Spleen (tissue), 7 donors: ENCODE data around the gene DPY19L2.
"Not testable (repeated sequence)": the region's sequence is repeated elsewhere in the genome, so short reads cannot be mapped to it uniquely, and the experiment has no call there.

Experiments used
- CTCF ChIP-seq, 11 experiments: fragments of 200-600 bp in 7 of 11; fragments of 450-650 bp in 4 of 11; sonication (generic) in 4 of 11; IDR thresholded peaks in 8 of 11; conservative IDR thresholded peaks in 3 of 11; 1 replicate in 7 of 11; 2 replicates in 4 of 11; pipeline versions ENCODE4 v1.4.0 to v1.8.0; 2016 to 2021; ENCODE audit warnings: antibody characterized with exemption in 11 of 11, inconsistent platforms in 4 of 11, mild to moderate bottlenecking in 1 of 11
- POLR2A ChIP-seq, 3 donors: fragments of 450-650 bp; IDR thresholded peaks; one replicate each; pipeline ENCODE4 v1.5.1; 2017; ENCODE audit warnings: antibody characterized with exemption in 3 of 3, mild to moderate bottlenecking in 1 of 3
- POLR2AphosphoS5 ChIP-seq, 3 donors: sonication (generic); formaldehyde crosslinking; IDR thresholded peaks; one replicate each; pipeline ENCODE4 v1.5.1; 2017; ENCODE audit warnings: antibody characterized with exemption in 3 of 3
- donor health status: DM: no; HTN: no; CAD: no; lungs with moderate emphysema.
- donor health status: DM: no; HTN: no; CAD: no.
- donor health status: DM: no; HTN: no; CAD: no.

GRCh38 chr12:63529641-63530040 is 138.7 kb downstream of the DPY19L2 start:
- not testable (repeated sequence) for TF ChIP-seq POLR2A (IDR thresholded peaks at IDR 0.05); POLR2AphosphoS5 (IDR thresholded peaks at IDR 0.05); CTCF (IDR thresholded peaks at IDR 0.05 in 8 of 11, conservative IDR thresholded peaks at IDR 0.05 in 3 of 11)
